Esophagus squamous epithelium (tissue), 4 donors: ENCODE measurements around the gene SHLD3.

Source experiments
- CTCF ChIP-seq, 6 experiments: fragments of 450-650 bp in 4 of 6; fragments of 200-600 bp in 2 of 6; sonication (generic) in 2 of 6; IDR thresholded peaks; one replicate each; pipeline ENCODE4 v1.5.1; 2016 to 2019; ENCODE audit warnings: antibody characterized with exemption in 6 of 6, mild to moderate bottlenecking in 4 of 6, moderate library complexity in 4 of 6
- POLR2A ChIP-seq, 4 donors: fragments of 450-650 bp; IDR thresholded peaks; one replicate each; pipeline ENCODE4 v1.6.1; 2017; ENCODE audit warnings: antibody characterized with exemption in 4 of 4, mild to moderate bottlenecking in 4 of 4, moderate library complexity in 3 of 4

DNA sequence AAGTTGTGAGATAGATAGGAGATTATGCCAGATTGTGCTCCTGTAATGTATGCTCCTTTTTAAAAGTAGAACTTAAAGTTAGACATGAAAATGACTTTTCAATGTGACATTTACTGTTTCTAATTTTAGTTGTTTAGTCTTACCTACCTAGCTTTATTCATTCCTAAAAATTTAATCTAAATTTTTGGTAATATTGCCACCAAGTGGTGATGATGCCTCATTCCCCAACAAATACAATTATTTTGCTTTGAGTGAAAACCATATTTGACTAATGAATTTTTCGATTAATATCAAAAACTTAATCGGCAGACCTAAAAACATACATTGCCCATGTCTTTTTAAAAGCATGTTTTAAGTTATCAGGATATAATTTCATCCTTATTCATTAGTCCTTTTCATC, 36.1 kb upstream of the SHLD3 start:
- no peak for TF ChIP-seq POLR2A (IDR thresholded peaks at IDR 0.05)
- TF ChIP-seq CTCF (IDR thresholded peaks at IDR 0.05) = no peak
